Gastroesophageal sphincter (tissue), 3 donors: ENCODE measurements around the gene DNM3.

Experiments
- POLR2A ChIP-seq, 2 donors: fragments of 450-650 bp; IDR thresholded peaks; one replicate each; pipeline ENCODE4 v1.6.1; 2017; ENCODE audit warnings: antibody characterized with exemption in 2 of 2, mild to moderate bottlenecking in 2 of 2, moderate library complexity in 1 of 2
- POLR2AphosphoS5 ChIP-seq: sonication (generic); formaldehyde crosslinking; IDR thresholded peaks from one replicate; pipeline ENCODE4 v1.6.1; 2017; ENCODE audit warnings: antibody characterized with exemption
- TF ChIP-seq, protein P1 (sequence below), 4 experiments: fragments of 200-600 bp in 2 of 4; fragments of 450-650 bp in 2 of 4; sonication (generic) in 1 of 4; IDR thresholded peaks; one replicate each; pipeline ENCODE4 v1.5.1; 2017 to 2019; ENCODE audit warnings: antibody characterized with exemption in 4 of 4, mild to moderate bottlenecking in 2 of 4, moderate library complexity in 2 of 4

DNA sequence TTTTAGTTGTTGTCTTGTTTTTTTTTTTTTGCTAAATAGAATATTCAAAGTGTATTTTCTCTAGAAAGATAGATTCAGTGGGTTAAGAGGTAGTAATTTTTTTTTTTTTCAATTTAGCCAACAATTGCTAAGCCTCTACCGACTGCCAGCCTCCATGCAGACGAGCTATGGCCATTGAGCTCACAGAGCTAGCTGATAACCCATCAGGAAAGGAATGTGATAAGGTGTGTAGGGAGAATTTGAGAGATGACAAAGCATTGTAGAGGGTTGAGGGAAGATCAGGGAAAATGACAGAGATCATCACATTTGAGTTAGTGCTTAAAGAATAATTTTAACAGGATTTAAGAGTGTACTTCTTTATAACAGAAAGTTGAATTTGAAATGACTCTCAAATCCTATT lies 30.6 kb downstream of the DNM3 start:
- TF ChIP-seq, protein P1, sequence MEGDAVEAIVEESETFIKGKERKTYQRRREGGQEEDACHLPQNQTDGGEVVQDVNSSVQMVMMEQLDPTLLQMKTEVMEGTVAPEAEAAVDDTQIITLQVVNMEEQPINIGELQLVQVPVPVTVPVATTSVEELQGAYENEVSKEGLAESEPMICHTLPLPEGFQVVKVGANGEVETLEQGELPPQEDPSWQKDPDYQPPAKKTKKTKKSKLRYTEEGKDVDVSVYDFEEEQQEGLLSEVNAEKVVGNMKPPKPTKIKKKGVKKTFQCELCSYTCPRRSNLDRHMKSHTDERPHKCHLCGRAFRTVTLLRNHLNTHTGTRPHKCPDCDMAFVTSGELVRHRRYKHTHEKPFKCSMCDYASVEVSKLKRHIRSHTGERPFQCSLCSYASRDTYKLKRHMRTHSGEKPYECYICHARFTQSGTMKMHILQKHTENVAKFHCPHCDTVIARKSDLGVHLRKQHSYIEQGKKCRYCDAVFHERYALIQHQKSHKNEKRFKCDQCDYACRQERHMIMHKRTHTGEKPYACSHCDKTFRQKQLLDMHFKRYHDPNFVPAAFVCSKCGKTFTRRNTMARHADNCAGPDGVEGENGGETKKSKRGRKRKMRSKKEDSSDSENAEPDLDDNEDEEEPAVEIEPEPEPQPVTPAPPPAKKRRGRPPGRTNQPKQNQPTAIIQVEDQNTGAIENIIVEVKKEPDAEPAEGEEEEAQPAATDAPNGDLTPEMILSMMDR (IDR thresholded peaks at IDR 0.05) = no peak
- TF ChIP-seq POLR2A (IDR thresholded peaks at IDR 0.05) = no peak
- no peak for TF ChIP-seq POLR2AphosphoS5
